C4-2B (cell line): Measurements from ENCODE around the gene SLC4A11.

Source experiments
- H3K27ac ChIP-seq: fragments of 450-650 bp; 2 replicates; pipeline ENCODE4 v1.5.1; 2017
- CTCF ChIP-seq: fragments of 450-650 bp; conservative IDR thresholded peaks from 2 replicates; pipeline ENCODE4 v1.5.1; 2017; ENCODE audit warnings: mild to moderate bottlenecking
- ZFX ChIP-seq: fragments of 450-650 bp; IDR thresholded peaks from 2 replicates; pipeline ENCODE4 v1.6.1; 2017

The SLC4A11 gene

DNA sequence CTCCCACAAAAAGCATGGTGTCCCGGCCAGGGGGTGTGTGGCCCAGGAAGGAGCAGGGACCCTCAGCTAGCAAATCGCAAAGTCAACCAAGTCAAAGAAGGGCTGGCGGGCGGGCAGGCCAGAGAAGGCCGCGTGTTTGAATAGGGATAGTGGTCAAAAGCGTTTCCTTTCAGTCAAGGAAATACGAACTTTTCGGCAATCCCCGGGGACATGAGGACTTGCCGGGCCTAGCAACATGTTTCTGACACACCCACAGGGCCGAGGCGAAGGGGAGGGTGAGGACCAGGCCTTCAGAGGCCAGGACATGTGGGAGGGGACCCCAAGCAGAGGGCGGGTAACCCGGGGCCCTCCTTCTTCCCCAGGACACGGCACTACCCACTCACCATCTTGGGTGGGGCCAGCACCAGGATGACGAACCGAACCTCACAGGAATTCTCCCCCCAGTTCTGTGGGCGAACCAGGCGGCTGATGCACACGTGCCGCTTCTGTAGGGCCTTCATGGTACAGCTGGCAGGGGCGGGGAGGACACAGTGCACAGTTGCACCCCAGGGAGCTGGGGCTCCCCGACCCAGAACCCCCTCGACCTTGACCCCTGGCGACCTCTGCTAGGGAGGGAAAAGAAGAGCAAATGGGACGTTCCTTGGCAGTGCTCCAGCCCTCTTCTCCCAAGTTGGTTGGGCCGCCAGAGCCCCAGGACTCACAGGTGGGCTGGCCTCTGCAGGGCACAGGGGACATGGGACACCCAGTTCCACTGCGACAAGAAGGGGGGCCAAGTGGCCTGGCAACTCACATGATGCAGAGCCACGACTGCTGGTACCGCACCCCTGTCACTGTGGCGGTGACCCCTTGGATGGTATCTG lies 5.6 kb downstream of the SLC4A11 start:
- TF ChIP-seq ZFX (no peak), CTCF (no peak)
- no peak overlapping the region for H3K27ac ChIP-seq

DNA sequence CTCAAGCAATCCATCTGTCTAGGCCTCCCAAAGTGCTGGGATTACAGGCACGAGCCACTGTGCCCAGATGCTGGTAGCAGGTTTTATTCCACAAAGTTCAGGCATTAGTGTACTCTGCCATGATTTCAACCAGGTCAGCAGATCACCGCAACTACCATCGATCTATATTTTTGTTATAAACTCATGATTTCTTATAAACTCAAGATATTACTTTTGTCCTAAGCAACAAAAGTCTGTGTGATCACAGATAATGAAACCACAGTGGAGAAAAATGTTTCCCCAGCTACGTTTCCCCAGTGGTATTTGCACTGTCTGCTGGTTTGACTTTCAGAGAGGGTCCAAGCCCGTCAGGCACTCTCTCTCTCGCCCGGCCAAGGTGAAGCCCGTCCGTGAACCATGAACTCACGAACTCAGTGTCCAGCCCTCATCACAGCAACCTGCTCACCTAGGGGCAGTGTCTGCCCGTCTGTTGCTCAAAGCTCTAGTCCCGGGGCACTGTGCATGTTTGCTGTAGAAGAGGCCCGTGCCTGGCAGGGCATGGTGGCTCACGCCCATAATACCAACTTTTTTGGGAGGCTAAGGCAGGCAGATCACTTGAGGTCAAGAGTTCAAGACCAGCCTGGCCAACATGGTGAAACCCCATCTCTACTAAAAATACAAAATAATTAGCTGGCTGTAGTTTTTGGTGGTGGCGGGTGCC lies 7.0 kb downstream of the SLC4A11 start:
- TF ChIP-seq ZFX (no peak), CTCF (no peak)
- no peak overlapping the region for H3K27ac ChIP-seq

DNA sequence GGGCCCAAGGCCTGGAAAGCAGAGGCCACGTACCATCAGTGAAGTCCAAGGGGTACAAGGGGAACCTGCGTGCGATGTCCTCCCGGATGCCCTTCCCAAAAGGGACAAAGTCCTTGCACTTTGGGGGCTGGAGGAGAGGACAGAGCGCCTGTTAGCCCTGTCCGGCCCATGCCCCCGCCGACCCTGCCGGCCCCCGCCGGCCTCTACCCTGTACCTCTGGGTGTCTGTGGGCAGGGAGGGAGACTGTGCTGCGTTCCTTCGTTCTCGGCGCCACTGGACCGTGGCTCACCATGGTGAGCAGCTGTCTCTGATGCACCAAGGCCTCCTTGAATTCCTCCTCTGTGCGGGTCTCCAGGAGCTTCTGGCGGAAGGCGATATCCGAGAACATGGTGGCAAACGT lies 7.9 kb downstream of the SLC4A11 start:
- TF ChIP-seq ZFX (no peak), CTCF (no peak)
- no peak overlapping the region for H3K27ac ChIP-seq

DNA sequence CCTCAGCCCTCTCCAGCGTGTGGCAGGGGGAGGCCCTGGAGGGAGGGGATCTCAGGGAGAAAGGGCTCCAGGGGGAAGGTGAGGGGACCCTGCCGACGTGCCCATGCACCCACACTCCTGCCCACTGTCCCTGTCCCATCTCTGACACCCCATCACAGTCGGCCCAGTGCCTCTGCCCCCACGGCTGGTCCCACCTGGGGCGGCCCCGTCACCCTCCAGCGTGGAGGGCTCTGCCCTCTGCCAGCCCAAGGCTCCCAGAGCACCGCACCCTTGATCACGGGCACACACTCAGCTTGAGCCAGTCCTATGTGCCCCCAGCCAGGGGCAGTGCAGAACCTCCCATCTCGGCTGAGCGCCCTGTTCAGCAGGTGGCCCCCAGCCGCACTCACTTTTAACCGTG lies 9.2 kb downstream of the SLC4A11 start:
- TF ChIP-seq CTCF (no peak), ZFX (no peak)
- no peak overlapping the region for H3K27ac ChIP-seq

DNA sequence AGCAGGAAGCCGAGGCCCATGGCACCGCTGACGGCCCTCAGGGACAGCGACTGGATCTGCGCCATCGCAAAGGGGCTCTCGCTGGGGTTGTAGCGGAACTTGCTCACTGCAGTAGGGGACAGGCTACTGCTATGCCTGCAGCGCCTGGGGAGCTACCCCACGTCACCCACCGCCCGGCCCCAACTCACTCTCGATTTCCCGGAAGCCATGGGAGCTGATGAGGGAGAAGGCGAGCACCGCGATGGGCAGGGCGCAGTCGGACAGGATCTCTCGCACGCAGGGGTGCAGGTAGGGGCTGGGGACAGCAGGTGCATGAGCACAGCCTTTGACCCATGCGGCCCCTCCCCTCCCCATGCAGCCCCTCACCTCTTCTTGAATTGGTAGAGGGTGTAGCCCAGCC lies 9.8 kb downstream of the SLC4A11 start:
- TF ChIP-seq CTCF (no peak), ZFX (no peak)
- no peak overlapping the region for H3K27ac ChIP-seq

DNA sequence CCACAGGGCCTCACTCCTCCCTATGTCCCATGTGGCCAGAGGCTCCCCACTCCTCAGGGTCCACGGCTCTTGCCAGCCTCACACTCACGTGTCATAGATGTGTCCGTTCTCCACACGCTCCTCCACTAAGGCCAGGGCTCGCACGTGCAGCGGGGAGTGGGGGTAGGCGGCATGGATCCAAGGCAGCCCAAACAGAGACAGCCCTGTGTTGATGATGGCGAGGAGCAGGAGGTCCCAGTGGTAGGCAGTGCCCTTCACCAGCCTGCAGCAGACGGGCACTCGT lies 10.3 kb downstream of the SLC4A11 start:
- TF ChIP-seq CTCF (no peak), ZFX (no peak)
- H3K27ac ChIP-seq: no peak overlapping the region

DNA sequence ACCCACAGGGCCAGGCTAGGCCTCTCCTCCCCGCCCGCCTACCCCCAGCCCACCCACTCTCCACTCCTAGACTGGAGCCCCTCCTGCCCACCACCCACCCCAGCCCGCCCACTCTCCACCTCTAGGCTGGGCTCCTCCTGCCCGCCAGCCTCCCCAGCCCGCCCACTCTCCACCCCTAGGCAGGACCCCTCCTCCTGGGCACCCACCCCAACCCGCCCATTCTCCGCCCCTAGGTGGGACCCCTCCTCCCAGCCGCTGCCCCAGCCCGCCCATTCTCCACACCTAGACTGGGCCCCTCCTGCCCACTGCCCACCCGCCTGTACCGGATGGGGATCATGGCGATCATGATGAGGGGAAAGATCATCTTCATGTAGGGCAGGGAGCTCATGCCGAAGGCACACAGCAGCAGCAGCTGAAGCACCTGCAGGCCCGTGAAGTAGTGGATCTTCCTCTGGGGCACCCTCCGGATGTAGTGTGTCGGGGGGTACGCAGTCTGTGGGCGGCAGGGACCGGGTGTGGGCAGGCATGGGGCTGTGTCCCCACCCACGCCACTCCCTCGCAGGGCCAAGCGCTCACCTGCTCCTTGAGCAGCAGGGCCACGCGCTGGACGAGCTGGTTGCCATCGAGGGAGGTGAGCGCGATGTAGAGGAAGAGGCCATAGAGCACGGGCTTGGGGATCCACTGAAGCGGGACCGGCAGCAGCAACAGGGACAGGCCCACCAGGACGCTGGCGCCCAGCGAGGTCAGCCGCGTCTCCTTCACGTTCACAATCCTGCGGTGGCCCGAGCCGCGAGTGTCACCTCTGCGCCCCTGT lies 10.8 kb downstream of the SLC4A11 start:
- TF ChIP-seq ZFX: no peak
- no peak for TF ChIP-seq CTCF
- H3K27ac ChIP-seq: no peak overlapping the region
